GM21528 (cell line): Measurements from ENCODE around the gene ARHGEF17.

Experiments
- ATAC-seq: cut with Tn5 transposase; IDR thresholded peaks from one replicate; pipeline ENCODE4 v1.9.1; 2021; ENCODE audit warnings: mild to moderate bottlenecking, moderate library complexity; ENCODE audit not compliant: unreplicated experiment, low FRiP score

The ARHGEF17 gene

DNA sequence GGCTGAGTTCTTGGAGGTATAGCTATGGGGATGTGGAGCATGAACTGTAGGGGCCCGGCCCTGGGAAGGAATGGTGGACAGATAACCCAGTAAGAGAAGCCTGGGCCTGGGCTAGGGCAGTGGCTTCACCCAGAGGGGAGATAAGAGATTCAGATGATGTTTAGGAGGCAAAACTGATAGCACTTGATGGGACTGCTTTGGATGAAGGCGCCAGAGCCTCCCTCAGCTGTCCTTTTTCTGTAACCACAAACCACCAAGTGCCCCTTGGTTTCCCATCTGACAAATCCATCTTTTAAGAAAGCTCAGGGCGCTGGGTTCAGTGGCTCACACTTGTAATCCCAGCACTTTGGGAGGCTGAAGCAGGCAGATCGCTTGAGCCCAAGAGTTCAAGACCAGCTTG is 91.6 kb downstream of the ARHGEF17 start:
- no peak for ATAC-seq

DNA sequence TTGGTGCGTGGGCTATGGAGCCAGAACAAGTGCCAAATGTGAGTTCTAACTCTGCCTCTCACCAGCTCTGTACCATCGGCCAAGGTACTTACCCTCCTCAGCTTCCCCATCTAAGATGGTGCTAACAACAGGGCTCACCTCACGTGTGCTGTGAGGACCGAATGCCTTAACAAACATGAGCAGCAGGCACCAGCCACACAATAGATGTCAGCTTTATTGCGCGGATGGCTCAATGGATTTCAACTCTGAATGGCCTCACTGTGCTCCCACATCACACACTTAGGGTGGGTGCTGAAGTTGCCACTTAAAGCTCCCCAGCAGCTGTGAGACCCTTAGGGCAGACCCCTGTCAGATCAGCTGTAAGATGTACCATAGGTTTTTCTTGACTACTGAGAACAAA is 92.2 kb downstream of the ARHGEF17 start:
- no peak for ATAC-seq

DNA sequence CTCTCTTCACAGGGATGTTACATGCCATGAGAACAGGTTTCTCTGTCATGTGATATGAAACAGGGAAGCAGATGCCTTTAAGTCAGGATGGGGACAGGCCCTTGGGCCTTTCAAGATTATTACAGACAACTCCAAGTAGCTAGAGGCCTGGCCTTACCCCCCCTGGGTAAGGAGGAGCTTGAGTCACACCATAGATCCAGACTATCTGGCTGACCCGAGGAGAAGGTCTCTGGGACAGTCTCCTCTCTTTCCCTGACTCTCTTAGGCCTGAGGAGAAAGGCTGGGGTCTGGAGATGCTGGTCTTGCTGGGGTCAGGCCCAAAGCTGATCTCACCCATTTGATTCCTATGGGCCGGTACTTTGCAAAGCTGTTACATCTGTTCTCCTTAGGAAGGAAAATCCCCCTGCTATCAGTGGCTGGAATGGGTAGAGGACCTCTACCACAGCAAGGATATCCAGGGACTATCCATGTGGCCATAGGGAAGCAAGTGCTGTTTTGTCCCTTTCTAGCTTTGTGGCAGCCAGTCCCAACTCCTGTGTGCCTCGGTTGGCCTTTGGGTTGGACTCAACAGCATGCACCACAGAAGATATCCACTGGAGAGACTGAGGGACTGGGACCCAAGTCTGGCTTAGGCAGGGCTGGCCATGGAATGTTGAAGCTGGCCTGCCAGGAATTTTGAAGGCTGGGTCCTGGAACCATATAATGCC is 93.3 kb downstream of the ARHGEF17 start:
- no peak for ATAC-seq

DNA sequence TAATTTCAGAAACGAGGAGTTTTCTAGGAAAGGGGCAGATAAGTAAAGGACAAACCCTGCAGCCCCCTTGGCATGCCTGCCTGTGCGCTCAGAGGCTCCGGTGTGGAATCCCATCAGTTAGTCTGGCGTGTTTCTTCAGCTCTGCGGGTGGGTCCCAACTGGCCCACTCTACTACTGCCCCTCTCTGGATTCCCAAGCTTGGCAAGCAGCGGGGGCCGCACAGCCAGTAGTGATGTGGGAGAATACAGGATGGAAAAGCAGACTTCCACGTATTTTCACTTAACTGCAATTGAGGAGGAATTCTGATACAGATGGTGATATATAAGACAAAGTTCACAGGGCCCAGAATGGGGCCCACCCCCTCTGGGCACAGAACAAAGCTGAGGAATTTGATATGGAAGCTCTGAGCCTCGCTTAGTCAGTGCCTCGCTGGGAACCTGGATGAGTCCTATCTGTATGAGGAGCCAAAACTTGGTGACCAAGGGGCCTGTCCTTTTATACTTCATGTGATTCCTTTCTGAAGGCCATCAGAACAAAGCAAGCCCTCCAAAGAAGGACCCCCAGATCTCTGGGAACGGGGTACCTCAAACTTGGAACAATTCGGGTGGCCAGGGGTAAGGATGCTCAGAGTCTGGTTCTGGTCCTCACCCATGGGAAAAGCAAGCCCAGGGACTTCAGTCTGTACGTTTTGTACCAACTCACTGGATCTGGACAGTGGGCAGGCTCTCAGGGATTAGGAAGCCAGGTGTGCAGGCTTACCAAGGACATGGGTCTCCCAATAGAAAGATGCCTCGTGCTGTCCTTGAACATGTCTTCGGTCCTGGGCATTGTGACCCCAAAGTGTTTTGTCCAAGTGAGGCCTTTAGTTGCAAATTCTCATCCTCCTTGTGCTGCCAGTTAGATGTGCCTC is 94.1 kb downstream of the ARHGEF17 start:
- ATAC-seq = no peak

DNA sequence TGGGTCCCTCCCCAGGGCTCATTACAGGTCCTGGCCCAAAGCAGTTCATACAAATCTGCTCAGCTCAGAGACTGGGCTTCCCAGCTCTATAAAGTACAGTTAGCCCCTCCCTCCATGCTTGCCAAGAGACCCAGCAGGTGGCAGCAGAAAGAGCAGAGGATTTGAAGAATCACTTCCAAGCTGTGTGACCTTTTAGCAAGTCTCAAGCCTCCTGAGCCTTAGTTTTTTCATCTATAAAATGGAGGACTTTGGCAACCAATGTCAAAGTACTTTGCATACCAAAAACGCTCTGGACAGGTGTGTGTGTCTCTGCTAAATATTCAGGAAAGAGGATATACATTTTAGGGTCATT is 94.7 kb downstream of the ARHGEF17 start:
- ATAC-seq = no peak

DNA sequence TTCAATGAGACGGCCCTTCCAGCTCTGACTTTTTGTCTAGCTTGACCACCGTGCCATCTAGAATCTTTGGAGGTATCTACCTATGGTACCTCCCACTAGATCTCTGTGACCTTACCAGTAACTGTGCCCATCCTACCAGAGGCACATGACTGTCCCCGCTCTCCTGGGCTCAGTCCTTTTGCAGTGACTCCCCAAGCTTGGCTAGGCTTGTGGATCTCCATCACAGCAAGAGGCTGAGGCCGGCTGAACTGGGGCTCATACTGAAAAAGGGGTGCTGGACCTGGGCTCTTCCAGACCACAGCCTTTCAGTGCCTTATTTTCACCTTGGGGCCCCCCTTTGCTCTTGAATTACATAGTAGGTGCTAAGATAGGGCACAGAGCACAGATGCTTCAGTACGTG is 95.5 kb downstream of the ARHGEF17 start:
- ATAC-seq = no peak

DNA sequence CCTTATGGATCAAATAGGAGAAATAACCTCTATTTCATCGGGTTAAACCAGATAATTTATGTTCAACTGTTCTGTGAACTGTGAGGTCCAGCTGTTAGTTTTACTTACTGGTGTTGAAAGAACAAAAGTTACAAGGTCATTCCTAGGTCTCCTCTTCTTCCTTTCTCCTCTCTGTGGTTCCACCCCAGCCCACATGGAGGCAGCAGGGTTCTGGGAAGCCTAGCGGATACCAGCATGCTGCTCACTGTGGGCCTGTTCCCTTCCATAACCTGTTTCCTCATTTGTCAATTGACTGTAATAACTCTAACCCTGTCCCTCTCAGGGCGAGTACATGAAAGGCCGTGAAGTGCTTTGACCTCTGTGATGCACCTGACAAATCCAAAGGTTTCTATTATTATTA is 96.0 kb downstream of the ARHGEF17 start:
- no peak for ATAC-seq

DNA sequence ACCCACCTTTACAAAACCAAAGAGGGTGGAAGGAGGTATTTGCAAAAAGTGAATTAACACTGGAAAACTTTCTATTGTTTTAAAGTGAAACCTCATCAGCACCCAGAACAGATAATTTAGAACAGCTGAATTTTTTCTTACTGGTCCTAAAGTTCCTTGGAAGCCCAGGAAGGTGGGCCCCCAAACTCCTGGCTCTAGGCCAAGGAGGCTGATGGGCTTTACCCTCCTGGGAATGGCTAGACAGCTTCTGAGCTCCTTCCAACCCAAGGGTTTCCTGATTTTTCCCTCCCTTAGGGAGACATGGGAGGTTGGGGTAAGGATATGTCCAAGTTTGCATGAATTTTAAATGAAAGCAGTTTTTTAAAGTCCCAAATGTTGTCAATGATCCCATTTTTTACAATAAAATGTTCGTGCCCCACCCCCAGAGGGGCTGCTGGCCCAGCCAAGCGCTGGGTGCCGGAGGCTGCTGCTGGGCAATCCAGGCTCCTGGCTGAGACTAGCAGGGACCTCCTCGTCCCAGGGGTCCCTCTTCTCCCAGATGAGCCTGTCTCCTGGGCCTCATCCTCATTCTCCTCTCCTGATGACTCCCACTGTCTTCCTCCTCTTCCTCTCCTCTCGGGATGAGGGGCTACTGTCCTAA is 96.5 kb downstream of the ARHGEF17 start:
- ATAC-seq = no peak

DNA sequence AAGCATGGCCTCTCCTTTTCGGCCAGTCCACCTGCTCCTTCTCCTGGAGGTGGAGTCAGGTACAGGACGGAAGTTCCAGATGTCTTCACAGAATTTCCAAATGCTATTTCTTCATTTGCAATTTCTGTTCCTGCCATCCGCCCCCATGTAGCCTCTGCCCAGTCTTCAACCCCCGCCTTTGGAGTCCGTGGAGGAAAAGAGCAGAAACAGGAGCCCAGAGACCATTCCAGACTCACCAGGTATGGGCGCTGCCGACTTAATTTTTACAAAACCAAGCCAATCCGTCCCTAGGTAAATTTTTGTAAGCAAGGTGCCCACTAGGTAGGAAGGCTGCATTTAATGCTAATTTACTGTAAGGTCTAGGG is 97.1 kb downstream of the ARHGEF17 start:
- no peak for ATAC-seq

DNA sequence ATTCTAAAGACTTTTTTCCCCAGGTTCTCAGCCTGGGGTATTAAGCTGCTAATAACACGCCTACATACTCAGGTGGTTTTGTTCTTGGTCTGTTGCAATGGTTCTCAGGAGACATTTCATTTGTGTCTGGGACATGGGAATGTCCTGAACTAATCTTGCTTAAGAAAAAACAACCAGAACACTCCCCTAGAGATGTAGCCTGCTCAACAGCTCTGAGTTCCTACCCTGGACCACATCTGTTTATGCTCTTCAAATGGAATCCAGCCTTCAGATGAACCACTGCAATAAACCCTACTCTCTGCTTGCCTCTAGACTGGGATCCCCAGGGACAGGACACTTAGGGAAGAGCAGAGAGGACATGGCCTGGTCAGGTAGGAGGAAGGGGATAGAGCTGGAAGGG is 98.1 kb downstream of the ARHGEF17 start:
- no peak for ATAC-seq

DNA sequence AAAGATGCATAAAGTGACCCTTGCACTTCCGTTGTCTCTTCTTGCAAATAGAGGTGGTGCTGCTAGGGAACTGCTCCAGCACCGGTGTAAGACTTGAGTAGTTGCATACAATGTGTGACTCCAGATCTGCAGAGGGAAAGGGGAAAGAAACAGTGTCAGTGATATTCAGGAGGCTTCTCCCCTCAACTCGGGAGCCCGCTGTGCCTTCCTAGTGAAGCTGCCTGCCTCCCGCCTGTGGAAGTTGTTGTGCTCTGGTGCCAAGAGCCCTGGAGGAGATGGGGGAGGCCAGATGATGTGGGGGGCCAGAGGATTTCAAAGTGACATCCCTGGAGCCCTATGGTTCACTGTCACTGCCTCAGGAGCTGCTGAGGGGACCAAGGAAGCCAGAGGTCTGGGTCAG is 98.5 kb downstream of the ARHGEF17 start:
- no peak for ATAC-seq

DNA sequence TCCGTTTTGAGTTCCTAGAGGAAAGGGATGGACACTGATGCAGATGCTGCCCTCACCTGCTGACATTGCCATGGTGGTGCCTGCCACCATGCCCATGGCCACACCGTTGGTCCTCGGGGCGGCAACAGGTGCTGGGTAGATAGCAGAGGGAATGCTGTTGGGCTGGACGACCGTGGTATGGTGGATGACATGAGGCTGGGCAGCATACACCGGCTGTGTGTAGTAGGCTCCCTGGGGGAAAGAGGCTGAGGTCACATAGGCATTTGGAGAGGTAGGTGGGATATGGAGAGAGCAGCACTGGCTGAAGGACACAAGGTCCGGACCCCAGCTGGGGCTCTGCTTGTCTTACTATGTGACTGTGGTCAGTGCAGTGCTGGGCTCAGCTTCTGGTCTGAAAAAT is 101.4 kb downstream of the ARHGEF17 start:
- ATAC-seq = no peak

DNA sequence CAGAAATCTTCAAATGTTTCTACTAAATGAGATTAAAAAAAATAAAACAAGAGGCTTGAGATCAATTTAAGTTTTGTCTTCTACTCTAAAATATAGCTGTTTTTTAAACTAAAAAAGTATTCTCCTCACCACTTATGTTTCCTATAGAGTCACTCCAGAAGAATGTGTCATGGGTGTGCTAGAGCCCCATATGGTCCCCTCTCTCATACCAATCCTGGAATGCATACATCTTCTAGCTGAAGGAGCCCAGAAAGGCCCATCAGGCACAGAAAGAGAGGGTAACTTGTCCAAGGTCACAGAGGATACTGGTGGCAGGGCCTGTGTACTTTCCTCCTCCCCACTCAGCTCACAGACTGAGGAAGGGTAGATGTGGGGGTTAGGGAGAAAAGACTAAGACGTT is 102.6 kb downstream of the ARHGEF17 start:
- no peak for ATAC-seq

DNA sequence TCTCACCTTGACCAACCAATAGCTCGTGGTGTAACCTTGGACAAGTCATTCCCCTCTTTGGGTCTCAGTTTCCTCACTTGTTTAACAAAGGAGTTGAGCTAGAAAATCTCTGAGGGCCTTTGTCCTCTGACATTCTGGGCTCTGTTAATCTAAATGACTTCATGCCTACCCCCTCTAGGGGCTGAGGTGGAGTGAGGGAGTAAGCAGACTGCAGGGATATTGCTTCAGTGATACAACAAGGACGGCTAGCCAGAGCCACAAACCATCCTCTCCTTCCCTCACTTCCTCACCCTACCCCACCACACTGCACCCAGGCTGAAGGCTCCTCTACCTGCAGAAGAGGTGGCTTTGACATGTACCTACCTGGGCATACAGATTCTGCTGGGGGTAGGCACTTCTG is 103.0 kb downstream of the ARHGEF17 start:
- ATAC-seq = no peak

DNA sequence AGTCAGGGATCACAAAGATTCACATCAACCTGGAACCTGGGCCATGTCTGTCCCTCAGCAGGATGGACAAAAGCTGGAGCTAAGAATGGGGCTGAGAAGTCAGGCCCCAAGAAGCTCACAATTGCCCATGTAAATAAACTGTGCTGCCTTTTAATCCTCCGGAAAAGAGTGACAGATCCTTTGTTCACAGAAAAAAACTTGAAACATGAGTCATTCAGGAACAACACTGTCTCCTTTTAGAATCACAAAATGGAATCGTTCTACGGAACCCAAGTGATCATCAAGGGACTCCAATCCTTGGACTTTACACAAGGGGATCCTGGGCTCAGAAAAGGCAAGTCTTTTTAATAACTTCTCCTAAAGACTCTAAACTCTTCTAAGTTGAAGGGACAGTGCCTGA is 104.2 kb downstream of the ARHGEF17 start:
- ATAC-seq = no peak

DNA sequence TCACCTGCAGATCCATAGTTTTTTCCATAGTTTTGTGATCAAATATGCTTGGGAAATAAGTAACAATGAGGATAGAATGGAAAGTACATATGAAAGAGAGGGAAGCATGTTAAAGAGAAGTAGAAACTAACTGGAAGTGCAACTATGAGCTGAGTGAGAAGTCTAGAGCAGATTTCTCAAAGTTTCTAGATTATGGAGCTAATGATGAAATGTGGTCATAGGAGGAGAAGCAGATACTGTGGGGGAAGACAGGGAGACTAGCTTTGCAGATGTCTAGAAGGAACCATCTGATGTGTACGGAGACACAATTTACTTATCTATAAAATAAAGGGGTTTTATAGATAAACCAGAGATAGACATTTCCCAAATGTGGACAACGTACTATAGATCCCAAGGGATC is 105.2 kb downstream of the ARHGEF17 start:
- no peak for ATAC-seq

DNA sequence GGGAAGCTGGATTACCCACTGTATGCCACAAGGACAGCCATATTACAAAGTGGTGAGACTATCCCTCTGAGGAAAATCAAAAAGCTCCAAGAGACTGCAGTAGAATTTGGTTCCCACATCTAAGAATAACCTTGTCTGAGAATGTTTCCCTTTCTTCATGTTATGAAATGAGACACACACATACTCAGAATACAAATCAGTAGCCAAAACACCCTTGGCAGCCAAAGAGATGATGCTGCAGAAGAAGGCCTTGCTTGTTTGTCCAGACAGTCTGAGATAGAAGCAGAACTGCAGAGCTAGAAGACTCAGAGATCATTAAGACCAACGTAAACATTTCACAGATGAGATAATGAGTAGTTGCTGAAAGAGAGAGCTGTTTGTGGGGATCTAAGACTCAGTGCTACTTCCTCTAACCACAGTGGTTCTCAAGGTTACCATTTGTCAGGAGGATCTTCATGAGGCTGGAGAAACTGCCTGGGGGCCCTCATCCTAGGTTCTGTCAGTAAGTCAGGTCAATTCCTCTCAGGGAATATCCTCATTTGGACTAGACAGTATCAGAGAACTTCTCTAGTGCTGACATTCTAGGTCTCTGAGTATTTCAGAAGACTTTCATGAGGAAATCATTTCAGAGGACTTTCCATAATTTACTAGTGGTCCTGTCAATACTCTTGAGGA is 107.0 kb downstream of the ARHGEF17 start:
- ATAC-seq = no peak

DNA sequence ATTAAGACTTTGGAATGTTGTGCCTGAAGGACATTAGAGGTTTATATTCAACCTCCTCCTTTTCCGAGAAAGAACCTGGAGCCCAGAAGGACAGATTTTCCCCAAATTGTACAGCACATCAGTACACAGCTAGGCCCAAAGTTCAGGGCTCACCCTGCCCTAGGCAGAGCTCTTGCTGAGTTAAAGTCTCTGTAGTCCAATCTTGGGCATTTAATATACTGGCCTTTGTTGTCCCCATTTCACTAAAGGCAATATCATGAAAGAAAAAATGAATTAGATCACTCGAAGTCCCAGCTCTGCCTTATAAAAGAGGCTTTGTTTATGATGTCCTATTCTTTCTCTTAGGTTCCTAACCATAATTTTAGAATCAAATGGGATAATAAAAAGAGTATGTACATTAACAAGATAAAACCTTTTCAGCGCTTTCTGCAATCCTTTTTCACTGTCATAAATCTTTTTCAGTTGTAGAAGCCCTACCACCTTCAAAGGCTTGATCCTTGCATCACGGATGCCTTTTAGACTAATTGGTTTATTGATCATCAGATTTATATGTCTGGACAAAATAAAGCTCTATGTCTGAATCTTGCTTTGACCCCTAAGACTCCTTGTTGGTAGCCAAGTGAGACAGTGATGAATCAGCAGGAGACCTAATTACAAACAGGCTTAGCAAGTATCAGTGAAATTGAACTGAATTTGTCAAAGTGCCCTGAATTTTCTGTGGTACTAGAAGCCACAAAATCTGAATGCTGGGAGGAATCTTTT is 108.0 kb downstream of the ARHGEF17 start:
- no peak for ATAC-seq

DNA sequence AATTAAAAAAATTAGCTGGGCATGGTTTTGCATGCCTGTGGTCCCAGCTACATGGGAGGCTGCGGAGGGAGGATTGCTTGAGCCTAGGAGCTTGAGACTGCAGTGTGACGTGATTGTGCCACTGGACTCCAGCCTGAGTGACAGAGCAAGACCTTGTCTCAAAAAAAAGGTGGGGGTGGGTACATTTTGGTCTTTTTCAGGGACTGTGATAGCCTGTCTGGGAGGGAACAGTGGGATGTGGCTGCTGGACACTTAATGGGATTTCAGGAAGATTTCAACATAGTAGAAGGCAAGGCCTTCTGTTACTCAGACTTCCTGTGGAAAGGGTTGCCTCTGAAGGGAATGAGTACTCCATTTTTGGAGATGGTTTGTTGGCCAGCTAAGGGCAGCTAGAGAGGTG is 108.7 kb downstream of the ARHGEF17 start:
- ATAC-seq = no peak
